GM23248 (cell line): ENCODE measurements around the gene HMG20B.

Source experiments
- EZH2 ChIP-seq: fragments of 200-600 bp; sonication (generic); IDR thresholded peaks from 2 replicates; pipeline ENCODE4 v1.6.1; 2018; ENCODE audit warnings: antibody characterized with exemption, mild to moderate bottlenecking; ENCODE audit not compliant: insufficient read depth, poor library complexity, severe bottlenecking
- EZH2phosphoT487 ChIP-seq: fragments of 200-600 bp; sonication (generic); IDR thresholded peaks from 2 replicates; pipeline ENCODE4 v1.6.1; 2018; ENCODE audit warnings: antibody characterized with exemption, moderate library complexity, mild to moderate bottlenecking, low read depth; ENCODE audit not compliant: insufficient read depth

GRCh38 chr19:3535563-3535965, 37.2 kb upstream of the HMG20B start:
- no peak for TF ChIP-seq EZH2phosphoT487
- no peak for TF ChIP-seq EZH2
